GM18502 (cell line): ENCODE measurements around the gene TMEM91.

Experiments used
- ATAC-seq: cut with Tn5 transposase; IDR thresholded peaks from one replicate; pipeline ENCODE4 v1.9.1; 2021; ENCODE audit warnings: mild to moderate bottlenecking; ENCODE audit not compliant: unreplicated experiment, poor library complexity

The TMEM91 gene

GRCh38 chr19:41427647-41428480, 51.5 kb downstream of the TMEM91 start:
- ATAC-seq, result peak; percentile 11

GRCh38 chr19:41428481-41428859, 52.1 kb downstream of the TMEM91 start:
- ATAC-seq, result no peak

- no peak for ATAC-seq
Observed at GRCh38 chr19:41430922-41431321, 54.6 kb downstream of the TMEM91 start.

GRCh38 chr19:41431426-41432386, 55.4 kb downstream of the TMEM91 start:
- no peak for ATAC-seq

- ATAC-seq, result no peak
Observed at GRCh38 chr19:41433171-41433570, 56.8 kb downstream of the TMEM91 start.
